Measurements from ENCODE around the gene SULT4A1. TPM values are rescaled to one million over a fixed set of nuclear protein-coding genes. Genes with fewer than 3 reads are reported as not detected.

Gene SULT4A1
- polyA plus RNA-seq, 3 donors = not detected

DNA sequence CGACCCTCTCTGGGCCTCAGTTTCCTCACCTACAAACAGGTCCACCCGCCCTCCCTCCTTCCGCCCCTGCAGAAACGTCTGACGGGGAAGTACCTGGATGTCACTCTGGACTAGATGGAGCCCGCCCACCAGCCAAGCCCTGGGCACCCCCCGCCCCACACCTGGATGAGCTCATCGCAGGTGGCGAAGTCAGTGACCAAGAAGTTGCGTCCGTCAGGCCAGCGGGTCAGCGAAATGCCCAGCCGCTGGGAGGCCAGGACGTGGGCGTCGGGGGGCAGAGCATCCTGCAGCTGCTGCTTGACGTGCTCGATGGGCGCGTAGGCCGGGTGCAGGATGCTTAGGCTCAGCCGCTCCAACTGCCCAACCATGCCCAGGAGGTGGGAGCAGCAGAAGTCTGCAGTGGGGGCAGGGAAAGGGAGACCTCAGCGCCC, 28.6 kb upstream of the SULT4A1 start:
- Mint-ChIP-seq H3K4me1 (no peaks in the 10 kb centered on the region), H3K27ac (no peak overlapping the region), H3K36me3 (no peaks in the 10 kb centered on the region), H3K4me3 (peak overlapping the region in 1 of 2 donors; percentile 53), H3K9me3 (peaks cover 0 to 3% (median 0%) of the 10 kb centered on the region in 7 donors), H3K27me3 (ENCODE audit: low read depth in 3 of 3) (peaks cover 40 to 58% (median 43%) of the 10 kb centered on the region in 3 donors)
- H3K79me2 ChIP-seq (ENCODE audit: insufficient read depth, low read length) = no peaks in the 10 kb centered on the region
- no peak overlapping the region for H3K4me2 ChIP-seq (replicated peaks; ENCODE audit: extremely low read depth, low read length, poor library complexity, severe bottlenecking)
- DNase-seq = no peak
- peaks cover 4 to 35% of the 10 kb centered on the region in 2 donors for H3K27me3 ChIP-seq (ENCODE audit: control insufficient read depth in 2 of 2, insufficient read depth in 2 of 2, low read length in 2 of 2)
- H3K27ac ChIP-seq (ENCODE audit: low read depth in 1 of 2, low read length in 2 of 2) = no peak overlapping the region
- TF ChIP-seq, protein P1, sequence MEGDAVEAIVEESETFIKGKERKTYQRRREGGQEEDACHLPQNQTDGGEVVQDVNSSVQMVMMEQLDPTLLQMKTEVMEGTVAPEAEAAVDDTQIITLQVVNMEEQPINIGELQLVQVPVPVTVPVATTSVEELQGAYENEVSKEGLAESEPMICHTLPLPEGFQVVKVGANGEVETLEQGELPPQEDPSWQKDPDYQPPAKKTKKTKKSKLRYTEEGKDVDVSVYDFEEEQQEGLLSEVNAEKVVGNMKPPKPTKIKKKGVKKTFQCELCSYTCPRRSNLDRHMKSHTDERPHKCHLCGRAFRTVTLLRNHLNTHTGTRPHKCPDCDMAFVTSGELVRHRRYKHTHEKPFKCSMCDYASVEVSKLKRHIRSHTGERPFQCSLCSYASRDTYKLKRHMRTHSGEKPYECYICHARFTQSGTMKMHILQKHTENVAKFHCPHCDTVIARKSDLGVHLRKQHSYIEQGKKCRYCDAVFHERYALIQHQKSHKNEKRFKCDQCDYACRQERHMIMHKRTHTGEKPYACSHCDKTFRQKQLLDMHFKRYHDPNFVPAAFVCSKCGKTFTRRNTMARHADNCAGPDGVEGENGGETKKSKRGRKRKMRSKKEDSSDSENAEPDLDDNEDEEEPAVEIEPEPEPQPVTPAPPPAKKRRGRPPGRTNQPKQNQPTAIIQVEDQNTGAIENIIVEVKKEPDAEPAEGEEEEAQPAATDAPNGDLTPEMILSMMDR (IDR thresholded peaks at IDR 0.05) = no peak
- no peak overlapping the region for H2AFZ ChIP-seq (ENCODE audit: insufficient read depth, low read depth, low read length, poor library complexity, severe bottlenecking)
- WGBS (ENCODE audit: insufficient coverage) = 21% methylated on average over 23 of the region's 24 CpGs
- H3K36me3 ChIP-seq (replicated peaks in 1 of 2; ENCODE audit: control insufficient read depth in 1 of 2, insufficient read depth in 2 of 2, low read length in 2 of 2) = no peaks in the 10 kb centered on the region
- H3K4me1 ChIP-seq (ENCODE audit: control insufficient read depth in 1 of 2, insufficient read depth in 2 of 2, low read length in 2 of 2) = no peaks in the 10 kb centered on the region
- H4K20me1 ChIP-seq (ENCODE audit: insufficient read depth, low read length) = no peaks in the 10 kb centered on the region
- H3K4me3 ChIP-seq (replicated peaks in 1 of 3; ENCODE audit: low read depth in 2 of 3, low read length in 3 of 3) = no peak overlapping the region
- intact Hi-C loops (cut with micrococcal nuclease) = no loop called here
- no peak overlapping the region for H3K9ac ChIP-seq (ENCODE audit: insufficient read depth, low read length, poor library complexity, severe bottlenecking)
- H3K9me3 ChIP-seq (replicated peaks in 1 of 2; ENCODE audit: control insufficient read depth in 1 of 2, insufficient read depth in 1 of 2, low read length in 2 of 2) = no peaks in the 10 kb centered on the region

DNA sequence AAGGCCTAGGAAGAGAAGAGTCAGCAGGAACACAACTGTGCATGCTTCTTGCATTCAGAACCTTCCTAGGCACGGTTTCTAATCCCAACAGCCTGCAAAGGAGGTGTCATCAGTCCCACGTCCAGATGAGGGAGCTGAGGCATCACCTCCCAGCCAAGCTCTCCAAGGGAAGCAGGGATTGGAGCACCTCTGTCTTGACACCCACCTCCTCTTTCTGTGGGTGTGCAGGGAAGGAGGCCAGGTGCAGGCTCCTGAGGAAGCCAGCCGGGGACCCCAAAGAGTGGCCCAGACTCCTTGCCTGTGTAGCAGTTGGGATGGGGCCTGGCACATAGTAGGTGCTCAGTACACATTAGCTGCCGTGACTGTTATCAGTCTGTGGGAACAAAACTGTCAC, 27.5 kb upstream of the SULT4A1 start:
- Histone ChIP-seq H3K9ac (ENCODE audit: insufficient read depth, low read length, poor library complexity, severe bottlenecking) (no peak overlapping the region), H3K79me2 (ENCODE audit: insufficient read depth, low read length) (no peaks in the 10 kb centered on the region), H3K27me3 (ENCODE audit: control insufficient read depth in 2 of 2, insufficient read depth in 2 of 2, low read length in 2 of 2) (peaks cover 4 to 35% of the 10 kb centered on the region in 2 donors), H3K4me1 (ENCODE audit: control insufficient read depth in 1 of 2, insufficient read depth in 2 of 2, low read length in 2 of 2) (no peaks in the 10 kb centered on the region), H3K27ac (ENCODE audit: low read depth in 1 of 2, low read length in 2 of 2) (no peak overlapping the region), H4K20me1 (ENCODE audit: insufficient read depth, low read length) (no peaks in the 10 kb centered on the region), H3K9me3 (replicated peaks in 1 of 2; ENCODE audit: control insufficient read depth in 1 of 2, insufficient read depth in 1 of 2, low read length in 2 of 2) (no peaks in the 10 kb centered on the region), H3K4me3 (replicated peaks in 1 of 3; ENCODE audit: low read depth in 2 of 3, low read length in 3 of 3) (no peak overlapping the region), H2AFZ (ENCODE audit: insufficient read depth, low read depth, low read length, poor library complexity, severe bottlenecking) (no peak overlapping the region), H3K4me2 (replicated peaks; ENCODE audit: extremely low read depth, low read length, poor library complexity, severe bottlenecking) (no peak overlapping the region), H3K36me3 (replicated peaks in 1 of 2; ENCODE audit: control insufficient read depth in 1 of 2, insufficient read depth in 2 of 2, low read length in 2 of 2) (no peaks in the 10 kb centered on the region)
- Mint-ChIP-seq H3K4me1 (no peaks in the 10 kb centered on the region), H3K27ac (peak overlapping the region in 1 of 7 donors; percentile 68), H3K27me3 (ENCODE audit: low read depth in 3 of 3) (peaks cover 38 to 56% (median 41%) of the 10 kb centered on the region in 3 donors), H3K36me3 (no peaks in the 10 kb centered on the region), H3K9me3 (peaks cover 0 to 3% (median 0%) of the 10 kb centered on the region in 7 donors), H3K4me3 (no peak overlapping the region)
- DNase-seq = no peak
- intact Hi-C loops (cut with micrococcal nuclease) = no loop called here
- TF ChIP-seq, protein P1 (IDR thresholded peaks at IDR 0.05) = no peak
- 80% methylated on average over 1 of the region's 4 CpGs for WGBS (ENCODE audit: insufficient coverage)
